Peyer's patch (tissue), 4 donors: ENCODE results near the gene EDN1.

Experiments
- CTCF ChIP-seq, 6 experiments: fragments of 450-650 bp in 4 of 6; fragments of 200-600 bp in 2 of 6; sonication (generic) in 1 of 6; IDR thresholded peaks; one replicate each; pipeline ENCODE4 v1.5.1; 2017 to 2019; ENCODE audit warnings: antibody characterized with exemption in 6 of 6, mild to moderate bottlenecking in 3 of 6, moderate library complexity in 1 of 6
- POLR2A ChIP-seq, 2 donors: fragments of 450-650 bp; IDR thresholded peaks; one replicate each; pipeline ENCODE4 v1.5.1; 2017; ENCODE audit warnings: antibody characterized with exemption in 2 of 2, mild to moderate bottlenecking in 2 of 2, moderate library complexity in 2 of 2

- TF ChIP-seq POLR2A (IDR thresholded peaks at IDR 0.05) (no peak), CTCF (IDR thresholded peaks at IDR 0.05) (no peak)
These were observed 18.2 kb upstream of the EDN1 start for GRCh38 chr6:12271997-12272396.
